Posterior cingulate gyrus (tissue), 11 donors: ENCODE data around the gene SLC26A2.

Experiments used
- DNase-seq, 10 donors: peaks; one replicate each; pipeline versions ENCODE4 v3.0.0 to v3.0.0-alpha.2; 2020 to 2021; ENCODE audit warnings: mixed read lengths in 3 of 10
- intact Hi-C: fragments of 100-400 bp; cut with DNase I; formaldehyde crosslinking; loops from one replicate; pipeline ENCODE4 v1.15.1; 2023

Gene SLC26A2

DNA sequence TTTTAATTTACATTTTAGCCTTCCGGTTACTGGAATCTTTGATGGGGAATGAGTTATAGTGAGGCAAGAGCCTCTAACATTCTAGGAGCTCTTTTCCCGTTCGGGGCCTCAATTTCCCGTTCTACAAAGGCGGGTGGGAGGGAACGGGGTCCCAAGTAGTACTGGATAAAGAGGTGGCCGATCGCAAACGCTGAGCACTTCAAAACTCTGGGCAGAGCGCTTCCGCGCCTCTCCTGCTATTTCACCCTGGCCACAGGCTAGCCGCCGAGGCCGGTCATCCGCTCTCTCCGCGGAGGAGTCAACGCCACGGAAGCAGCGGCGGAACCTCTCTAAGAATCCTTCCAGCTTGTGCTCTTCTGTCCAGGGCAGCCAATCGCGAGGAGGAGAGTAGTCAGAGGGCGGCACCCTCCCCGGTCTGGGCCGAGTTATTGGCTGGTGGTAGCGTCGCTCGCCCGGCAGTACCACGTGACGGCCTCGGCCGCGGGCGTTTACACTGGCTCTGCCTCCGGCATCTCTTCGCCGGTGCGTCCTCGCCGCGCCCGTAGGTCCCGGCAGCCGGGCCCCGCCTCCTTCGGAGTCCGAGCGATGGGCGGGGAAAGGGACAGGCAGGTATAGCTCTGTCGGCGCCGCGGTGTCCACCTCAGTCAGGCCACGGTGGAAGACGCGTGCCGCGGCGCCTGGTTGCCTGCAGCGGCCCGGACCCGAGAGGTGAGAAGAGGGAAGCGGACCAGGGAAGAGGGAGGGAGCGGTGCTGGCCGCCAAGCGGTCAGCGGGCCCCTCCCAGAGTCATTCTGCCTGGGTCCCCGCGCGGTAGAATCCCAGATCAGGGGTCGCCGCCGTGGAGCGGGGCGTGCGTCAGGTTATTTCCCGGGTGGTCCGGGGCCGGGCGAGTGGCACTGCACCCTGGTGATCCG is at the start of gene SLC26A2:
Gene SLC26A2, plus strand, starts transcription at position 487 of the 914 bp plus-strand sequence. CDS start 16,895 bp downstream, outside the sequence.
- peak; percentile 96 to 100 (median 98) for DNase-seq
- intact Hi-C loops = loop anchor here (5.0 kb wide), 2 partner anchors 42 to 108 kb away; partner anchors contain the start of genes HMGXB3 and TIGD6

DNA sequence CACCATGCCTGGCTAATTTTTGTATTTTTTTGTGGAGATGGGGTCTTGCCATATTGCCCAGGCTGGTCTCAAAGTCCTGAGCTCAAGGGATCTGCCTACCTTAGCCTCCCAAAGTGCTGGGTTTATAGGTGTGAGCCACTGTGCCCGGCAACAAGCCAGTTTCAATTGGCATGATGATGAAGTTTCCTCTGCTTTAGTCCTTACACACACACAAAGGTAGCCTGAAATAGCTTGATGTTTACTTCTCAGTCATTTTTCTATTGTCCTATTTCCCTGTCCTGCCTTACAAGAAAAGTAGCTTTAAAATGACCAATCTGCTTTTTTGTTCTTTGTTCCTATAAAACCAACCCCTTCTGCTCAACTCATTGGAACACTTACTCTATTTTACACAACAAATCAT is 49.5 kb upstream of the SLC26A2 start:
- no peak for DNase-seq
- intact Hi-C loops = no loop called here

- no peak for DNase-seq
- intact Hi-C loops = no loop called here
These were observed 48.2 kb upstream of the SLC26A2 start for GRCh38 chr5:149912226-149912871.

DNA sequence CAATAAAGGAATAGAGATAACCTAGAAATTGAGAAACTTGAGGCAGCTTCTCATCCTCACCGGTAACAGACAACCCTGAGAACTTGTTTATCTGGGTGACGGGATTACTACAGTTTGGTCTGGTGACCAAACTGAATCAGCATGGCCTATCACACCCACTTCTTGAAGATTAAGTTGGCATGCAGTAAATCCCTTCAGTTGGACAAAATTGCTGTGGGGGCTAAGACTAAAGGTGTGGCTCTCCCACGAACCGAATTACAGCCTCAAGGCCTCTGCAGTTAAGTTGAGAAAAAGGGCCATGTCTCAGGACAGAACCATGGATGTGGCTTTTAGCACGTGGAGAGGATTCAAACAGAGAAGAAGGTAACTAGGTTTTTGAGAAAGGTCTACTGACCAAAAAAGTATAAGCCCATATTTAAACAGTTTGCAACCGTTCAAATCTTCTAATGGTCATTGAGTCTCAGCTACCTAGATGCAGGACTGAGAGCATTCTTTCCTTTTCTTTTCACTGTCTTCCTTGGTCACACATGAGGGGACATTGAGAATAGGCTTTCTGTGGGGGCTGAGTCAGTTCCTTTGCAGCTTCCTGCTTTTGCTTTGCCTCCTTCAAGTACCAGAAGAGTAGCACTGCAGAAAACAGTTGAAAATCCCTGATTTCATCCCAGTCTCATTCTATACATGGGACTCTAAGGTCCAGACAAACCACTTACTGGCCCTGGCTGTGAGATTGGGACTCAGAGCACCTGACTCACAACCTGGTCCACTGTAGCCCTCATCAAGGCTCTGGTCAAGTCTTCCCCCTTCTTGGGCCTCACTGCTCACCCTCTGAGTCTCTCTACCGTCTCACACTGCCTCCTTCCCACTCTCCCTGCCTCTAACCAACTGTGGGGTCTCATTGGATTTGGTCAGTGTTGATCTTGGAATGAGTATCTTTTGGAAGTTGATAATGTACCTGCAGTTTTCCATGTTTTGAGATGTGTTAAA is 46.8 kb upstream of the SLC26A2 start:
- intact Hi-C loops = no loop called here
- DNase-seq = no peak

DNA sequence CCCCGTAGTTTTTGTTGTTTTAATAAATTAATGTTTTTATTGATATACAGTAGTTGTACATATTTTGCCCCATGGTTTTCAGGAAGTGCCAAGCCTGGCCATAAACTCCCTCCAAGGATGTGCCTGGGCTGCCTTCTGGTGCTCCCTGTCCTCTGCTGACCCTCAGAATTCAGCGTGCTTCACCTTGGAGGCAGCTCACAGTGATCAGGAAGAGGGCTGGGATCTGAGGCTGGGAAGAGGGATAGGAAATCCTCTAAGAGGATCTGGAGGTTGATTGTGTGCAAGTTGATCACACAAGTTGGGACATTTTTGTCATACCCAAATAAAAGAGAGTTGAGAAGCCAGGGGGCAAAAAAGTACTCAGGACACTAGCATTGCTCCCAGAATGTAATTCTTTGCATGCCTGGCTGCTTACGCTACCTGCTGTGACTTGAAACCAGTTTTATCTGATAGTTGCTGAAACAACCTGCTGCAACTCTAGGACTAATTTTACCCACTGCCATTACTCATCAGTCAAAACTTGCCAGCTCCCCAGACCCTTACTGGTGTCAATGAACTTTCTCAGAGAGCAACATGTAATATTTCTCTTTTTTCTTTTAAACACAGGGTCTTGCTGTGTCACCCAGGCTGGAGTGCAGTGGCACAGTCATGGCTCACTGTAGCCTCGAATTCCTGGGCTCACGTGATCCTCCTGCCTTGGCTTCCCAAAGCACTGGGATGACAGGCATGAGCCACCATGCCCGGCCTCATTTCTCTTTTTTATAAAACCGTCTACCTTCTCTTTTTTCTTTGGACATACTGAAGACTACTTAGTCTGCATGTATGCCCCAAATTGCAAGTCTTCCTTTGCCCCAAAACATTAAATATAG is 44.9 kb upstream of the SLC26A2 start:
- no peak for DNase-seq
- intact Hi-C loops = no loop called here

GRCh38 chr5:149916334-149917072 is 44.1 kb upstream of the SLC26A2 start:
- DNase-seq = no peak
- intact Hi-C loops = no loop called here

DNA sequence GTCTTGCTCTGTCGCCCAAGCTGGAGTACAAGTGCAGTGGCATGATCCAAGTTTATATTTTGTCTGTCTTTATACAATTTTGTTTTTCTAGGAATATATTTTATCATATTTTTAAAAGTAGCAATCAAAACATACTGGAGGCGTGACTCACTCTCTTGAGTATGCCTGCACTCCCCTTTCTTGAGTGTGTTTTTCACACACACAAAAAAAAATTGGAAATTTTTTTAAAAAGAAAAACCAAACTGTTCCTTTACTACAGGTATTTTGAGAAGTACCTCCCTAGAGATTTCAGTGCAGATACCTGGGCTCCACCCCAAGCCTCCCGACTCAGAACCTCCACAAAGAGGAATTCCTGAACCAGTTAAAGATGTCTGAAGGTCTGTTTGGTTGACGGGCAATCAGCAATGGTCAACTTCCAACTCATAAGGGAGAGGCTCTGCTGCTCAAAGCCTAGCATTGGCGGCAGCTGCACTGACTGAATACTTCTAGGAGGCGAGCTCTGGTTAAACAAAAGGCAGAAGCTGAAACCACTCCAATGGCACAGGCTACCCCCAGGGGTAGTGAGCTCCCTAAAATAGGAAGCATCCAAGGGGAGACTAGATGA is 43.4 kb upstream of the SLC26A2 start:
- no peak for DNase-seq

GRCh38 chr5:149921597-149921996 is 39.0 kb upstream of the SLC26A2 start:
- DNase-seq = no peak
- intact Hi-C loops = no loop called here

More for the DNA sequence above, 43.4 kb upstream of the SLC26A2 start:
- intact Hi-C loops = no loop called here

GRCh38 chr5:149922950-149923349 is 37.6 kb upstream of the SLC26A2 start:
- DNase-seq = no peak
- intact Hi-C loops = no loop called here

DNA sequence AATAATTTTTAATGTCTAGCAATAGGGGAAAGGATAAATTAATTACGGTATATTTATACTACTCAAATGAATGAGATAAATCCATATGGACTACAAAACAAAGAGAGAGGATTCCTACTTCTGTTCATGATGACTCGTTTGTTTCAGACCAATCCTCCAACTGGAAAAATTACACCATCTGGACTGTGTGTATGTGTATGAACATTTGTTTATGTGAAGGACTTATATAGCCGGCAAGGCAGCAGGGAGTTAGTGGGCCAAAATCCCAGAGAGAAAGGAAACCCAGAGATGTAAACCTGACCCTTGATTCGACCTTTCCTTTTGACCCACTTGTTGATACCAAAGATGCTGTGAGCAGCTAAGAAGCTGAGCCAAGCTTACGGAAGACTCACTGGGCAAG is 36.1 kb upstream of the SLC26A2 start:
- intact Hi-C loops = no loop called here
- no peak for DNase-seq

DNA sequence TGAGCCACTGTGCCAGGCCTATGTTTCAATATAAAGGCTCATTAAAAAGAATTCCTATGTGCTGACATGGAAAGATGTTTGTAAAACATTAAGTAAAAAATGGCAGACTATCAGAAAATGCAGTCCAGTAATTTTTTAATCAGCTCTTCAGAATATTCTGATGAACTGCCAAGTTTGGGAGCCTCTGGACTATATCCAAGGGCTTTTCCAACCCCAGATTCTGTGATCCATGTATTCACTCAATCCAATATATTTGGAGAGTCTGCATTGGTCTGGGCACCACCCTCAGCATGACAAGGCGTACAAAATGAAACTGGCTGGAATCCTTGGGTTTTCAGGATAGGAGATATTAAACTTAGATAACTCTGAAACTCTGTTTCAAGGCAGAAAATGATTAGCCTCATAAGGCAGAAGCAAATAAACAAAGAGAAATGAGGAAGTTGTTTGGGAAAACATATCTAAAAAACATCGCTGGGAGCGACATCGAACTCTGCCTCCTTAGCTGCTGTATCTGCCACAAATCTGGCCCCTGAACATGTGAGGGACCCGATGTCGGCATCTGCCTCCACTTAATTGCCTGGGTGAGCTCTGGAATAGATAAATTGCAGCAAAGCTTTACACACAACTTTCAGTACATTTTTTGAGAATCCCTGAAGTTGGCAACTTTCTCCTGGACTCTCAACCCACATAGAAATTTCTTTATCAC is 30.4 kb upstream of the SLC26A2 start:
- intact Hi-C loops = no loop called here
- DNase-seq = no peak

DNA sequence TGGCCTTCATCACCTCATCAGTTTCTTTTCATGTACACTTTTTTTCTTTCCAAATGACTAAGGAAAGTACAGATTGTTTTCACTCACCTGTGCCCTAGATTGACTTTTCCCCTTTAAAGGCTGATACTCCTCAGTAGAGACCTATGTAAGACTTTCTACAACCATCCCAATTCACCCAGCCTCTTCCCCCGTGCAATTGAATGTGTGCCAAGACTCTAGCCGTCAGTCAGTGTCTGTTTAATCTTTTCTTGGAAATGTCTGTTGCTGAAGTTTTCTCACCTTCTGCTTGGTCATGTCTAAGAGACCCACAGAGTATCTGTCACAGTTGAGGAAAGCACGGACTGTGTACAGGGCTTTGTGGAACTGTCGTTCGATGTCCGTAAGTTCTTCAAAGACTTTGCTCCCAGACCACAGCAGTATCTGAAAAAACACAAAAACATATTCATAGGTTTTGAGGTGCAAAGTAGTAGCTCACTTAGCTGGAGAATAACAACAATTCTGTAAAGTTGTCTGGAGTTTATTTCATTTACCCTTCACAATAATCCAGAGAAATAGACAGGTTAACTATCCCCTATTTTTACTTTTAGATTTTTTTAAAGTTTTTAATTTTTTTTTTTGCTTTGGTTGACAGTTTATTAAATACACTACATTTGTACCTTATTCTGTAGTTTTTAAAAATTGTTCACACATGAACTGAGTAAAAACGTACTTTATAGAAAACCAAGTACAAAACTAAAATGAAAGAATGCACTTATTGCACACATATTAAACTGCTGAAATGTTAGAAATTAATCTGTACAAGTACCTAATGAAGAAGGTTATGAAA is 29.6 kb upstream of the SLC26A2 start:
- intact Hi-C loops = no loop called here

GRCh38 chr5:149931992-149932436 is 28.5 kb upstream of the SLC26A2 start:
- intact Hi-C loops = no loop called here
- DNase-seq = no peak

More for the DNA sequence above, 29.6 kb upstream of the SLC26A2 start:
- DNase-seq = no peak

DNA sequence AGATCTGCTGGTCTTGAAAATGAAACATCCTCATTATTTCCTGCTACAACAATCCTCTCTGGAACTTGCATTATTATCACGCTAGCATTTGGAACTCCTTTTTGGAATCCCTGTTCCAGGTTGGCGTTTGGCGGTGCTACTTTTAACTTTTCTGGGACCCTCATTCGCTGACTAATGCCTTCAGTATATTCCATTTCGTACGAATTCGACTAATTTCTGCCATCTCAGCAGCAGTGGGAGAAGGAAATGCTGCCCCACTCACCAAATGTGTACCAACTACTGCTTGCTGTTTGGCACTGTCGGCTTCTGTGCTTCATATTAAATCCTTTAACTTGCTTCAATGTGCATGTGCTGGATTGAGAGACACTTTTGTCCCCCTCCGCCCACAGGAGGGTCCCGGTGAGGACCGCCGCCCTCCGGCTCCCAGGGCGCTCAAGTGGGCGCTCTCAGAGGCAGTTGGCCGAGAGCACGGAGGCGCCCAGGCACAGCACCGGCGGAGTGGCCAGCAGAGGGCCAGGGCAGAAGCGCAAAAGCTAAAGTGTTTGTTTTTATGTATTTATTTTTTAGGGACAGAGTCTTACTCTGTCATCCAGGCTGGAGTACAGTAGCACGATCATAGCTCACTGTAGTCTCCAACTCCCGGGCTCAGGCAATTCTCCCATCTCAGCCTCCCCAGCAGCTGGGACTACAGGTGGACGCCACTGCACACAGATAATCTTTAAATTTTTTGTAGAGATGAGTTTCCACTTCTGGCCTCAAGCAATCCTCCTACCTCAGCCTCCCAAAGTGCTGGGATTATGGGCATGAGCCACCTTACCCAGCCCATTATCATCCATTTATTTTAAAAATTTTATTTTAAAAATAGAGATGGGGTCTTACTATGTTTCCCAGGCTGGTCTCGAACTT is 27.9 kb upstream of the SLC26A2 start:
- intact Hi-C loops = no loop called here
- DNase-seq = peak in 1 of 10 donors; percentile 60

DNA sequence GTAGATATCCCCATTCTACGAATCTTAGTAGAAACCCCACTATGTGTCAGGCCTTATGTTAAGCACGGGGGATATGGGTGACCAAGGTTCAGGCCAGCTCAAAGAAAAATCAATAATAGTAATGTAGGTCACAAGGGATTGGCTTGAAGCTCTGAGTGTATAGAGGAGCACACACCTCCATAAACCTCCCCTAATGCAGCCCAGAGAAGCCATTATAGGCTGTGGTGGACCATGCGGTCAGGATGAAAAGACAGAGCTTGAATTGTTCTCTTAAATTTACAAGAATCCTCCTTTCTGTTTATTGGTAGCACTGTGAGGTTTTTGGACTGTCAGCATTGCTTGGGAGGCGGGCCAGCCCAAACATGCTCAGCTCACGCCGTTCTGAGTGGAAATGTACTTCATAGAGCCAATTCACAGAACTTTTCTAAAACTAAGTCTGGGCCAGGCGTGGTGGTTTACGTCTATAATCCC is 25.1 kb upstream of the SLC26A2 start:
- no peak for DNase-seq
- intact Hi-C loops = no loop called here
